ENCODE results near the gene CYFIP1.

CYFIP1 gene

GRCh38 chr15:22895465-22896190 is 84.5 kb downstream of the CYFIP1 start:
- DNase-seq (ENCODE audit: insufficient read length, low spot score), result peak; percentile 48
- no peak for FAIRE-seq

- DNase-seq (ENCODE audit: insufficient read length, low spot score) (no peak), FAIRE-seq (no peak)
These were observed 86.3 kb downstream of the CYFIP1 start for GRCh38 chr15:22893881-22894280.

GRCh38 chr15:22893081-22893480 is 87.1 kb downstream of the CYFIP1 start:
- FAIRE-seq (no peak), DNase-seq (ENCODE audit: insufficient read length, low spot score) (no peak)

- FAIRE-seq (no peak), DNase-seq (ENCODE audit: insufficient read length, low spot score) (no peak)
These were observed 87.8 kb downstream of the CYFIP1 start for GRCh38 chr15:22892333-22892732.

- FAIRE-seq (no peak), DNase-seq (ENCODE audit: insufficient read length, low spot score) (no peak)
These were observed 88.5 kb downstream of the CYFIP1 start for GRCh38 chr15:22891426-22892210.

- no peak for FAIRE-seq
These were observed 89.9 kb downstream of the CYFIP1 start for GRCh38 chr15:22890296-22890695.

GRCh38 chr15:22889146-22889818 is 90.9 kb downstream of the CYFIP1 start:
- DNase-seq (ENCODE audit: insufficient read length, low spot score) (no peak), FAIRE-seq (no peak)

More at GRCh38 chr15:22890296-22890695, 89.9 kb downstream of the CYFIP1 start:
- DNase-seq (ENCODE audit: insufficient read length, low spot score), result no peak

- DNase-seq (ENCODE audit: insufficient read length, low spot score), result peak; percentile 65
These were observed 91.9 kb downstream of the CYFIP1 start for GRCh38 chr15:22888120-22888859.

GRCh38 chr15:22887157-22887951 is 92.8 kb downstream of the CYFIP1 start:
- DNase-seq (ENCODE audit: insufficient read length, low spot score) (no peak), FAIRE-seq (no peak)

More at GRCh38 chr15:22888120-22888859, 91.9 kb downstream of the CYFIP1 start:
- FAIRE-seq, result no peak

GRCh38 chr15:22885120-22885519 is 95.0 kb downstream of the CYFIP1 start:
- DNase-seq (ENCODE audit: insufficient read length, low spot score) (no peak), FAIRE-seq (no peak)

- FAIRE-seq (no peak), DNase-seq (ENCODE audit: insufficient read length, low spot score) (no peak)
These were observed 95.8 kb downstream of the CYFIP1 start for GRCh38 chr15:22884344-22884743.

GRCh38 chr15:22883196-22883595 is 97.0 kb downstream of the CYFIP1 start:
- DNase-seq (ENCODE audit: insufficient read length, low spot score) (no peak), FAIRE-seq (no peak)

- no peak for FAIRE-seq
- no peak for DNase-seq (ENCODE audit: insufficient read length, low spot score)
These were observed 98.3 kb downstream of the CYFIP1 start for GRCh38 chr15:22881739-22882440.

- DNase-seq (ENCODE audit: insufficient read length, low spot score), result no peak
- FAIRE-seq, result no peak
These were observed 99.0 kb downstream of the CYFIP1 start for GRCh38 chr15:22880981-22881738.

- DNase-seq (ENCODE audit: insufficient read length, low spot score) (no peak), FAIRE-seq (no peak)
These were observed 99.8 kb downstream of the CYFIP1 start for GRCh38 chr15:22880068-22880980.

- FAIRE-seq (no peak), DNase-seq (ENCODE audit: insufficient read length, low spot score) (no peak)
These were observed 102.1 kb downstream of the CYFIP1 start for GRCh38 chr15:22878103-22878502.

GRCh38 chr15:22877607-22878006 is 102.6 kb downstream of the CYFIP1 start:
- DNase-seq (ENCODE audit: insufficient read length, low spot score) (no peak), FAIRE-seq (no peak)

GRCh38 chr15:22877117-22877516 is 103.1 kb downstream of the CYFIP1 start:
- DNase-seq (ENCODE audit: insufficient read length, low spot score) (no peak), FAIRE-seq (no peak)
